GM18907 (cell line): ENCODE data around the gene KCNIP2.
"Not testable (repeated sequence)": the region's sequence is repeated elsewhere in the genome, so short reads cannot be mapped to it uniquely, and the experiment has no call there.

Experiments used
- ATAC-seq: cut with Tn5 transposase; IDR thresholded peaks from one replicate; pipeline ENCODE4 v1.9.1; 2021; ENCODE audit warnings: mild to moderate bottlenecking, moderate library complexity; ENCODE audit not compliant: unreplicated experiment

Gene KCNIP2

GRCh38 chr10:101829561-101830315 is 13.9 kb downstream of the KCNIP2 start:
- ATAC-seq = peak; percentile 30

DNA sequence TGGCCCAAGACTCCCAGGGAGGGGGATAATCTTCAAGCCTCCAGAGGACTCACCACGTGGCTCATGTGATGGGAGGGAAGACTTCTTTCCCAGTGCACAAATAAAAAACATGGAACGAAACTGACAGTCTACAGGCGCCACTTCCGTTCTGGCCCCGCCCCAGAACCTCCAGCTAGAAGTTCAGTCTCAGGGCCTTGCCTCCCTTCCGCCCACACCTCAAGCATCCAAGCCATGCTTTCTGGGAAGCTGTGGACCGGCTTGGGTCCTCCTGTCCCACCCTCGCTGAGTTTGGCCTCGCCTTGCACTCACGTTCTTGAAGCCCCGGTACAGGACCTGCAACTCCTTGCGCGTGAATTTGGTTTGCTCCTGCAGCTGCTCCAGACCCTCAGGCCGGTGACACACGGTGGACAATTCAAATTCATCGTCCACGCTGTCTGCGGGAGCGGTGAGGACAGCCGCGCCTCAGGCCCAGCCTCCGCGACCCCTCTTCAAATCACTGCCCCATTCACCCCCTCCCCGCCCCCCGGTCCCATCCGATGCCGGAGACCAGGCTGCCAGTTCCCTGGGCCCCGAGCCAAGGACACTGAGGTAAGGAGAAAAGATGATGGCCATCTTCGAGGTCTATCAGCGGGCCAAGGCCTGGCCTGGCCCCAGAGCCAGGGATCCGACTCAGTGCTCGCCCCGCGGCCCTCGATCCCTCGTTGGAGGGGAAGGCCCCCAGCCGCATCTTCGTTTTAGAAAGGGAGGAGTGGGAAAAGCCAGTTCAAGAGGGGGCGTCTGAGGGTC is 14.6 kb downstream of the KCNIP2 start:
- no peak for ATAC-seq

- ATAC-seq = no peak
These were observed 15.5 kb downstream of the KCNIP2 start for GRCh38 chr10:101827919-101828600.

GRCh38 chr10:101826852-101827434 is 16.7 kb downstream of the KCNIP2 start:
- ATAC-seq = no peak

DNA sequence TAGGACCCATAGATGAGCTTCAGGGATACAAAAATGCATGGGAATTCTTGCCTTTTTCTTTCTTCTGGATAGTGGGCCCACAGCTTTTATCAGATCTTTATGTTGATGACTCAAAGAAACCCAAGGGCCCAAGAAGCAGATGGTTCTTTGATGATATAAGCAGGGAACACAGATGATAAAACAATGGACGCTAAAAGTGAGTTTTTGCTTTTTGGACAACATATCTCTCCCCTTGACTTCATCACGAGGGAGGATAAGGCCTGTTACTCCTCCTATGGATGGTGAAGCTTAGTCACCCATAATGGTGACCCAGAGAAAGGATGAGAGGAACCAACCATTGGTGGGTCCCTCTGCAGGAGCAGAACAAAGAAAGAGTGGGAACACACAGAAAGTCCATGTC is 18.9 kb downstream of the KCNIP2 start:
- ATAC-seq = no peak

DNA sequence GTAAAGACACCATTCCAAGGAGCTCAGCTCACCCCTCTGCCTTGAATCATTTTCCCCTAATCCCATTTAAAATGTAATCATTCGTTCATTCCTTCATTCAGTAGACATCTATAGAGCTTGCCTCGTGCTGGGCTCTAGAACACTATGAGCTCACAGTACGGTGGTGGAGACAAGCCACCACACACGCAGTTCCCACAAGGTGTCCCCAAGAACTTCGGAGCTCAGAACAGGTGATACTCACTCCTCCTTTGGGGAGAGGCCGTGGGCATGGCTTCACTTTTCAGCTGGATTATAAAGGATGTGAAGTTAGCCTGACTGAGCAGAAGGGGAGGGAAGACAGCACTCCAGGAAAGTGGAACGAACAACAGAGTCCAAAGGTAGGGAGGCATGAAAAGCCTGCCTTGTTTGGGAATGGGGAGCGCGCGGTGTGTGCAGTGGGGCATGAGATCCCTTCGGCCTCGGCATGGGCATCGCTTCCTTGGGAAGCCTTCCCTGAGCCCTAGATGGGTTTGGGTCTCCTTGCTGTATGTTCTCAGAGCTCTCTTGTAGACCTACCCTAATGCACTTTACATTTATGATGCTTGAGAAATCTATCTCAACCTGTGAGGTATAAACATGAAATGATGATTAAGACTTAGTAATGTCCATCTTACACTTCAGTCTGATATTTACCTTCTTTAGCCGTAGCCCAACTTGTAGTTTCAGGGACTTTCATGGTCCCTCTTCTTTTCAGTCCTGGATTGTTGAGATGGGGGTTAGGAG is 24.5 kb downstream of the KCNIP2 start:
- ATAC-seq = peak; percentile 19

DNA sequence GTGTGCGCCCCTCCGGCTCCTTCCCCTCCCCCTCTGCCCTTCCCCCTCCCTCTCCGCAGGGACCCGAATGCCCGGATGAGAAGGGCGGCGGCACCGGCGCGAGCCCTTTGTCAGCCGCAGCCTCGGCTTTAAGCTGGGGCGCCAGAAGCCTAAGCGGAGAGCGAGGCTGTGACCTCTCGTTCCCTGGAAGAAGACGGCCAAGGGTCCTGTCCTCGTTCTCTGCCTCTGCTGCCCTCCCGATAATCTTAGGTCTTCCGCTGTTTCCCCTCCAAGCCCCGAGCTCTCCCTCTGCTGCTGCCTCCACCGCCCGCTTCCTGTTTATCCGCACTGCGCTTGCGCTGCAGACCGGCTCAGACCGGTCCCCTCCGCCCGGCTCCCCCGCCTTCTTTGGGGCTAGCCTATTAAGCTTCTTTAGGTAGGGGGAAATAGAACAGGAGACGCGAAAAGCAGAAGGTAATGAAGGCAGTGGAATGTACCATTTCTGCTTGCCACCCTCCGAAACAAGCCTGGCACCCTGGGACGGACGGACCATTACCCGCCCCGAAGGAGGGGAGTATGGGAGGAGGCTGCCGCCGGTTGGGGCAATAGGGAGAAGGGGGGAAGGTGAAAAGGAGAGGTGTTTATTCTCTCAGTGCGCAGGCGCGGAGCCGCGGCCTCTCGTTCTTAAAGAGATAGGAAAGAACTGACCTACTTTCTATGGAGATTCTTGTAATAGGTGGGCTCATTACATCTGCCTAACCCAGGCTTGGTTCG is 25.3 kb downstream of the KCNIP2 start, which contains the start of gene OGA:
TSS of gene OGA (minus strand) at position 326 of the 753 bp plus-strand sequence. CDS start 422 bp downstream, outside the sequence.
- peak; percentile 90 for ATAC-seq

GRCh38 chr10:101817337-101818118 is 26.1 kb downstream of the KCNIP2 start:
- no peak for ATAC-seq

- ATAC-seq = no peak
These were observed 26.7 kb downstream of the KCNIP2 start for GRCh38 chr10:101816913-101817336.

DNA sequence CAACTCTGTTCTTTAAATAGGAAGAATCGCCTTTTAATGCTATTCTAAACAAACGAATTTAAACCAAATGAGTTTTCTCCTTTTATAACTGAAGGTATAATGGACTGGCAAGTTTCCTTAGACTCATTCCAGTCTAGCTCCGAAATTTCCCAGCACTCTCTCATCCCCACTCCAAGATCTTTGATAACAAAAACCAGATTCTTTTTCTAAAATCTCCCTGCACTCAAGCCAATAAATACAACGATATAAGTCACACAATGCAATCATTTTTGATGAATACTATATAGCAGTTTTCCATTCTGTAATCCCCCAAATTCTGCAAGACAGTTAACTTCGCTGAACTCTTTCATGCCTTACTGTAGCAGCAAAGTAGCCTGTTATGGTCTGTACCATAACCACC is 27.2 kb downstream of the KCNIP2 start:
- no peak for ATAC-seq

GRCh38 chr10:101814466-101815071 is 29.0 kb downstream of the KCNIP2 start:
- peak; percentile 18 for ATAC-seq

DNA sequence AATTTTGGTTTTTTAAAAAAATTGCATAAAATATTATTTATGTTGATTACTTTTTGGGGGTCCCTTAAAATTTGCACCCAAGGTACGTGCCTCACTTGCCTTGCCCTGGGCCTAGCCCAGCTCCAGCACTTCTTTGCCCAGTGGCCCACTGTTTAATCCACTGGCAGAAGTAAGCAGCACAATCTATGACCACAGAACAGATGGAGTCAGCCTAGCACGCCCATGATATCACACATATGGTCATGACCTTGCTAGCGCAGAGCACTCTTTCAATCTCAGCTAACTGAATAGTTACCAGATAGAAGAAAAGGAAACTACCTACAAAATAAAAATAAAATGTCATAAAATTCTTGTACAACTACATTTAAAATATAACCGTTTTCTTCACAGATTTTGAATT is 31.0 kb downstream of the KCNIP2 start:
- ATAC-seq = no peak

- ATAC-seq = no peak
These were observed 36.4 kb downstream of the KCNIP2 start for GRCh38 chr10:101807158-101807557.

- ATAC-seq = no peak
These were observed 40.1 kb downstream of the KCNIP2 start for GRCh38 chr10:101803511-101803910.

GRCh38 chr10:101797403-101798059 is 46.1 kb downstream of the KCNIP2 start:
- no peak for ATAC-seq

- no peak for ATAC-seq
These were observed 50.1 kb downstream of the KCNIP2 start for GRCh38 chr10:101793526-101793925.

DNA sequence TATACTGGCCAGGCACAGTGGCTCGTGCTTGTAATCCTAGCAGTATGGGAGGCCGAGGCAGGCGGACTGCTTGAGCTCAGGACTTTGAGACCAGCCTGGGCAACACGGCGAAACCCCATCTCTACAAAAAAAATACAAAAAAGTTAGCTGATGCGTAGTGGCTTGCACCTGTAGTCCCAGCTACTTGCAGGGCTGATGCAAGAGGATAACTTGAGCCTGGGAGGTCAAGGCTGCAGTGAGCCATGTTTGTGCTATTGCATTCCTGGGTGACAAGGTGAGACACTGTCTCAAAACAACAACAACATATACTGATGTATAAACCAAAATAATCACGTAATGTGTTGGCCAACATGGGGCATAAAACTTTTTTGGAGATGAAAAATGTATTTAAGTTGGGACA is 53.9 kb downstream of the KCNIP2 start:
- no peak for ATAC-seq

GRCh38 chr10:101789231-101789630 is 54.4 kb downstream of the KCNIP2 start:
- not testable (repeated sequence) for ATAC-seq
